Activated CD4-positive, alpha-beta T cell treated with anti-CD3 and anti-CD28 coated beads for 48 hours (primary cell): ENCODE data around the gene RAD51B.
A peak's percentile ranks its signal among the peaks of the same experiment; 100 is the strongest.

ENCODE experiments used
- DNase-seq: peaks from one replicate; pipeline ENCODE4 v3.0.0-alpha.2; 2020

RAD51B gene

DNA sequence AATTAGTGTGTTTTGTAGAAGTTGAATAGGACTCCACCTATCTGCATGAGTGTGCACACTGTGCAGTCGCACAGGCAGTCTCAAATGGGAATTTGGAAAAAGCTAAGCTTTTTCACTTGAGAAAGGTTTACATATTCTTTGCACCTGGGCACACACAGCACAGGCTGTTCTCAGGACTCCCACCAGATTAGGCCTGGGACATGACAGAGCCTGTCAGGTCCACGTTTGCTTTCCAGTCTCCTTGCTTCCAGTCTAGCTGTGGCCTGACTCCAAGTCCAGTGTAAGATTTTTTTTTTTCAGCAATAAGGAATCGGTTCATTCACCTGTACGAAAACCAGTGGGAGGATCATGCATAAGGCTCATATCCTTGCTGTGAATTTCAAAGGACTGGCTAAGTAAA is 792.0 kb downstream of the RAD51B start:
- DNase-seq, result no peak

DNA sequence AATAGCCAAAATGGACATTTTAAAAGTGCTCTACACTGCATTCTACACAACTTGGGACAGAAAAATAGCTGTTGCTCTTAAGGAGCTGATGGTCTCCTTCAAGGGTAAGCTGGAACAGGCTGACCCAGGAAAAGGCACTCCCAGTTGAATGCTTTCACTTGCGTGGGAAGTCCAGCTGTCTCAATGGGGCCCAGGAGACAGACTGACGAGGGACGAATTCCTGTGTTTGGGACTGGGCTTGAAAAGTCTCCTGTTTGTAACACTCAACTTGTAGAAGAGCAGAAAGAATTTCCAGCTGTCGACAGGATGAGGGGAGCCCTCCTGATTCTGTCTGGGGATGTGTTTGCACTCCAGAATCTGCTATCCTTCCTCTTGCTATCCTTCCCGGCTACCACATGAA is 792.5 kb downstream of the RAD51B start:
- no peak for DNase-seq

DNA sequence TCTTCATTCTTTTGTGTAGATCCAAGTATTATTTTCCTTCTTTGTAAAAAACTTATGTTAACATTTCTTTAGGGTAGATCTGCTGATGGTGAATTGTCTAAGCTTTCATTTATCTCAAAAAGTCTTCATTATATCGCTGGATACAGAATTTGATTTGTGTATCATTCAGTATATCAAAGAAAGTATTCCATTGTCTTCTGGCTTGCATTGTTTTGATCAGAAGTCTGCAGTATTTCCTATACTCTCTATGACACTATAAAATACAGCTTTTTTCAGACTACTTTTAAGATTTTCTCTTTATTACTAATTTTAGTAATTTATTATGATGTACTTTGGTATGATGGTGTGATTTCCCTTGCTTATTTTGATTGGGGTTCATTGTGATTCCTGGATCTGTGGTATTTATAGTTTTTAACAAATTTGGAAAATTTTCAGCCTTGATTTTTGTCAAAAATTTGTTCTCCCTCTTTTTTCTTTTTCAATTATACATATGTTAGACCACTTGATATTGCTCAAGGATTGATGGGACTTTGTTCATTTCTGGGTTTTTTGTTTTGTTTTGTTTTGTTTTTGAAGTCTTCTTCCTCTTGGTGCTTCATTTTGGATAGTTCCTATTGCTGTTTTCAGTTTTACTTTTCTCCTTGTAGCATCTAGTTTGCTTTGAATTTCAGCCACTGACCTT is 796.8 kb downstream of the RAD51B start:
- no peak for DNase-seq

DNA sequence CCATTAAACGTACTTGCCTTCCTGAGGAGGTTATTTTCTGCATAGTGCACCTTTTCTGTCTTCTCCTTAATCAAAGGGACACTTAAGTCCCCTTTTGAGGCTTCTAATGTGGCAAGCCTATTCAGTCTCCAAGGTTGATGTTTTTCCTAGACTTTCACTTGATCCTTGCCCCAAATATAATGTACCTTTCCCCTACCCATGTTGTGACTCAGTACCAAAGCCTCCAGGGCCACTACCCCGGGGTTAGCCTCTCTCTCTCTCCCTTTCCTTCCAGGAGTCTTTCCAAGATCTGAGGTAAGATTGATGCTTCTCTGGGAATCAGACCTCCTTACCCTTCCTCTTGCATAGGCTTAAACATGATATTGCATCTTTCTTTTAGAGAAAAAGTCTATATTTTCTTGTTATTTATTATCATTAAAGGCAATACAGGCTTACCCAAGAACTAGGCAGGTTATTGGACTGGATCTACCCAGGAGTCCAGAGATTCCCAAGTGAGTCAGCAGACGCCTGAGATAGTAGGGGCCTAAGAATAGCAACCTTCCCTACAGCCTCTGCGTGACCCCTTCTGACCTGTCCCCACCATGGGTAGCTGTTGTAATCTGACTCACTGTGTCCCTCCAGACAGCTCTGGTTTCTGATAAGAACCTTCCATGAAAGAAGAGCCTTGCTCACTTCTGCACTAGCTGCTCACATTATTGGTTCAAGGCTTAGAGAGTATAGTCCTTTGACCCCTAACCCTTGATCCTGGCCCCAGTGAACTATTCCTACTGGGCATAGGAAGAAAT is 800.4 kb downstream of the RAD51B start:
- DNase-seq, result no peak

DNA sequence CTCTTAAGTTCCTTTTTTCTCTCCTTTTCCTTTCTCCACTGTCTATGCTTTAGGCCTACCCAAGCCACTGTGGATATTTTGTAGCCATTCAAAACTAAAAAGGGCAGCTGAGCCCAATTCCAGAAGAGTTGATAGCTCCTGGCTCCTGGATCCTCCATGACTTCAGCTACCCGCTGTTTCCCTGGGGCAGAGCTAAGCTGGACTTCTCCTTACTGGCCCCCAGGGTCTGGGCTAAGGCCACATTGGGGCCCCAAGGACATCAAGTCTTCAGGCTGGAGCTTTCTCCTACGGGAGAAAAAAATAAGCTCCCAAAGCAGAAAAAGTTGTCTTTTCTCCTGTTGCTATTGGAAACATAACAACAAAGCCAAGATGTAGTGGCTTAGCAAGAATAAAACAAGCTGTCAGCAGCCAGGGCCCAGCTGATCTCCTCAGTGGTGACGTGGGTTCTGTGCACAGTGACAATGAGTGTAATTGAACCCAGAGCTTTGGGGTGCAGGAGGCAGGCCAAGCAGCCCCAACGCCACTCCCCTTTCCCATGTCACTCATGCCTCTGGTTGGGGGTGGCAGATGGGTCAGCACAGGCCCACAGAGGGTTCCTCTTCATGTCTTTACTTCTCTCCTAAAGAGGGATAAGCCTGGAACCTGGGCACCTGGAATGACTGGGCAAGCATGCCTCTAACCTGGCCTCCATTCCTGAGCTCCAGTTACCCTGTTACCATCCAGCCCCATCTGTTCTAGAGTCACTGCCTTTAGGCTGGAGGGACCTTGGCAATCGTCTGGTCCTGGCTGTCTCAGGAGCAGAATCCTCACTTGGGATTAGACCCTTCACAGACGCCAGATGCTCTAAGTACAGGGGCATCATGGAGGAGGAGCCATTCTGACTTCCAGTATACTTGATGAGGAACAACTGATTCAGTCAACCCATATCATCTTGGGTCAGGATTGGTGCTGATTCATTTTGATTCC is 802.1 kb downstream of the RAD51B start:
- no peak for DNase-seq

DNA sequence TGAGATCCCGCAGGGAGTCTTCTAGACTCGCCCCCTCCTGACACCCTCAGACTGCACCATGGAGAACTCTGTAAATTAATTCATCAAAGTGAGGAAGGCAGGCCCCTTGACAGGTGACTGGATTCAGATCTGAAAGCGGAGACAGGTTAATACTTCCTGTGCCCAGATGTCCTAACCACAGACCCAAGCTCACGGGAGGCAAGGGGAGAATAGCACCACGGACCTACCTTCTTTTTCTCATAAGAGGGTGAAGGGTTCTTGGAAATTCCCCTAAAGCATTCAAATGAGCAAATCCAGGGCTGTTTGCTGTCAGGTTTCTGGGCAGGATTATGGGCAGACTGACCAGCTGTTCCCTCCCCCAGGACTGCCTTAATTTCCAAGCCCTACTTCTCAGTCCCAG is 803.3 kb downstream of the RAD51B start:
- no peak for DNase-seq

DNA sequence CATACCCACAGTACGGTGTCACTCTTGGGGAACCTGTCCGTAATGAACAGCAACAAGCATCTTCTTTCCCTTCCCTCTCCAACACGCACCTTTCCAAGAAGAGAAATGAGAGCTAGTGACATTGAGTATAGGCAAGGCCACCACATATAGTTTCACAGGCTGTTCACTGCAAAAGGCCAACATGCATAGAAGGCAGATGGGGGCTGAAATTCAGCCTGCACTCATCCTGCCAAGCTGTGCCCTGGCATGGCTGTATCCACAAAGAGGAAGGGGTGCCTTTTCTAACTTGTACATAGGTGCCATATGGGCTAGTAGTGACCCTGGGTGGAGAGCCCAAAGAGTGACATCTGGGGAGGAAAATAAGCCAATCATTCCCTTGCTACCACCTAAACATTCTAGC is 803.7 kb downstream of the RAD51B start:
- DNase-seq, result no peak

DNA sequence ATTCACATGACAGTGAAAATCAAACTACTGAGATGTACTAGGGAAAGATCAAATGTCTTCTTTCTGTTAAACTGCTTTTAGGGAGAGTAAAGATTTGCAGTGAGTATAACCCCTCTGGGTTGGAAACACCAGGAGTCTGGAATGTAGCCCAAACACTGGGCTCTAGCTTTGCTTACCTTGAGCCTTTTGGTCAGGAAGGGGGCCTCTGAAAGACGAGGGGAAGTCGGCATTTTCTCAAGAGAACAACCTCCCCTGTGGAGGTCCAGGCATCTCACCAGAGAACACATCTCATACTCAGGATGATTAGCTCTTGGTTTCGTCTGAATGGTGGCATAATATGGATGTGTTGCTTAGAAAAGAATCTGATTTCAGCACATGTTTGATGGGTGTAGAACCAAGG is 804.2 kb downstream of the RAD51B start:
- DNase-seq, result no peak

DNA sequence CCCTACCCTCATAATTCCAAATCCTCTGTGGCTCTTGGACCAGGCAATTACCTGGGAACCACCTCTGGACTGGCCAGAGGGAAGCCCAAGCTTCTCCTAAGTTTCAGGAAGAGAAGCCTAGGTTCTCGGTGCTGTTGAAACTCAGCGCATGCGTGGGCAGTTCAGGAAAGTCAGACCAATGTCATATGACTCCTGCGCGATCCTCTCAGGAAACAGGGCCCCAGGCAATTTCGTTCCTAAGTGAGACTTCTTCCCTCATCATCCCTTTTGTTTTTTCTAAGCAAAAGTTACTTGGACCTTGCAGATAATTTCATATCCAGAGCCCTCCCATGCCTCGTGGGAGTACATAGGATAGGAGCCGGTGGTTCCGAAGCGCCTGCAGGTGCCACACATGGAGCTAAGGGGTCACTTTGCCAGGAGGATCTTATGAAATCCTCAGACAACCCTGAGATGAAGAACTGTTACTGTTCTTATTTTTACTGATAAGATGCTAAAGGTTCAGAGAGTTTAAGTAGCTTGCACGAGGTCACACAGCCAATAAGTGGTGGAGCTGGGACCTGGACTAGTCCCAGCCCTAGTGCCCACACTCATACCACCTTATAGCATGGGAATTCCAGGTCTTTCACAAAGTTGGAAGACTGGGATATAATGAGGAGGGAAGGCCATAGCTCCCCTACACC is 805.1 kb downstream of the RAD51B start:
- no peak for DNase-seq

DNA sequence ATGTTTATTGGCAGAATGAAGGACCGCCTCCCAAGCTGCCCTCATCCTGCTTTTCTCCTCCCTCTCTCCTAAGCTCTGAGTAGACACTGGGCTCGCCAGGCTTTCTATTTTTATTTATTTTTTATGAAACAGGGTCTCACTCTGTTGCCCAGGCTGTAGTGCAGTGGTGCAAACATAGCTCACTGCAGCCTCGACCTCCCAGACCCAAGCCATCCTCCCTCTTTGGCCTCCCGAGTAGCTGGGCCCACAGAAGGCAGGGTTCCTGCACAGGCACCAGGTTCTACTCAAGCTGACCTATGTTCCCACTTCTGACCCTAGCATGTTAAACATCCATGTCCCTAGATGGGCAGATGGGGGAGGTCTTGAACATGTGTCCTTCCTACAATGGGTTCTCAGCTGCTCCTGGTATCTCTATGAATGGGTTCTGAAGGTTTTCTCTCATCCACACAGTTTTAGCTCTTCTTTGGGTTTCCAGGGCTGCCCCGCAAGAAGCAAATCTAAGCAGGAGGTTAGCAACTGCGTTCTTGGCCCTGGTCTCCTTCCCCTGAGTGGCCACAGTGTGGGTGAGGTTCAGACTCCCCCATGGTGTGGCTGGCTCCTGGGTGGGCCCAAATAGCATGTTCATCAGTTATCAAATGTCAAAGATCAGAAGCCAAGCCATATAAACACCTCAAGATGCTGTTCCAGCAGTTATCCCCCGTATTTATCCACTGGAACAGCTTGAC is 805.9 kb downstream of the RAD51B start:
- no peak for DNase-seq

DNA sequence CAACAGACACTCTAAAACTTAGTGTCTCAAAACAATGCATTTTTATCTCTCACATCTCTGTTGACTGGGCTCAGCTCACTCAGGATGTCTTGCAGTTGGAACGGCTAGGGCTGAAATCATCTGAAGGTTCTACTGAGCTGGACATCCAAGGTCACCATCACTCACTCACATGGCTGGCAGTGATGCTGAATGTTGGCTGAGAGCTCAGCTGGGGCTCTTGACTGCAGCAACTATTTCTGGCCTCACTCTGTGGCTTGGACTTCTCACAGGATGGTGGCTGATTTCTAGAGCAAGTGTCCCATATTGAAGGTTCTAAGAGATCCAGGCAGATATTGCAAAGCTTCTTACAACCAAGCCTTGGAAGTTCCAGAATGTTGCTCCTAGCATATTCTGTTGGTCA is 806.8 kb downstream of the RAD51B start:
- no peak for DNase-seq

DNA sequence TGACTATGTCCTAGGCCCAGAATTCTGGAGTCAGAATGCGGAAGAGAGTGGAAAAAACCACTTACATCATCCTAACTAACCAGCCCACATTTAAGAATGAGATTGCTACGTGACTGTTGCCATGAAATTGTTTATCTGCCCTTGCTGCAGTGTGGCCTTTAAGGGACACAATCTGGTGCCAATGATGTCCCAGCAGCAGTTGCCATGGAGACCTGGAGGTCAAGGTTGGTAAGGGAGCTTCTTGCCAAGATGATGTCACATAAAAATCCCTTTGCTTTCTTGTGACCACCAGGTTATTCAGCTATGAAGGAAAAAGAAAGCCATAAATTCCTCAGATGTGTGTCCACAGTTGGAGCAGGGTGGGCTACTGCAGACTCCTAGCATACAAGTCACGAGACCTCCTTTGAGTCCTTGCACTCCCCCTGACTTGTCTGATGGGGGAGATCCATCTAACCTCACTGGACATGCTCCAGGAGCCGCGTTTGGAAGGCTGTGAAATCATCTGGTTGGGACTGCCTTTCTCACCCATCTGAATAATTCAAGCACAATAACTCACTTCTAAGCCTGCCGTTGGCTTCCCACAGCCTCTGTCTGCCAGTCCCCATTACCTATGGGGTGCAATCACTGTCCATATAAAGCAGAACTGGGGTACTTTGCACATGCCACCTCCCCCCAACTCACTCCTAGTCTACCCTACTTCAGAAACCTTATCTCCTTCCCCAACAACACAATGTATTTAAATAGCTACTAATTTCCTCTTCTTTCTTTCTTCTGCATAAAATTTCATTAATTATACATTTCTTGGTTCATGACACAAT is 807.7 kb downstream of the RAD51B start:
- DNase-seq, result no peak

DNA sequence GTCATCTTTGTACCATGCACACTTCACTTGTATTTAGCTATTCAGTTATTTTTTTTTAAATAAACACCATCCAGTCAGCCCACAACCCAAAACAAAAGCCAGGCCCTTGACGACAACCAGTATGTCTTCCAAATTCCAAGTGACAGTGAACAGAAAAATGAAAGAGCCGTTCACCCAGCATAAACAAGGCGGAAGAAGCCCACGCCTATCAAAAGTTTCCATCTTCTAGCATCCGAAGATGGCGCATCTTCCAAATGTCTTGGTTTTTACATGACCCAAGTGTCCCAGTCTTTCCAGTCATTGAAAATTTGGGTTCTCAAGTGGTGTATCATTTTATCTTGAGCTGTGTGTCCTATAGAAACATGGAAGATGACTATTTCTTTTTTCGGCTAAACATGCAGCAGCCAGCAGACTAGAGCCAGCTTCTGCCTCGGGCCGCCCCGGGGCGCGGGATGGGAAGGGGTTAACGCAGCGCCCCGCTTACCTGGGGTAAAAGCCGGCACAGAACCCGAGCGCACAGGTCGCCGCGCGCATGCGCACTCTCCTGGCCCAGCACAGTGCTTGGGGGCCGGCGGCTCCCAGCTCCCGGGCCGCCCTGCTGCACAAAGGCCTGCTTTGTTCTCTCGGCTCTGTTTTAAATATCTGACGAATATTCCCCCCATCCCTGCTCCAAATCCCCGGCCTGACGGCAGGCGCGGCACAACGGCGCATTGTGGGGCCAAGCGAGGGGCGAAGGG is 808.5 kb downstream of the RAD51B start:
- DNase-seq, result peak; percentile 69

DNA sequence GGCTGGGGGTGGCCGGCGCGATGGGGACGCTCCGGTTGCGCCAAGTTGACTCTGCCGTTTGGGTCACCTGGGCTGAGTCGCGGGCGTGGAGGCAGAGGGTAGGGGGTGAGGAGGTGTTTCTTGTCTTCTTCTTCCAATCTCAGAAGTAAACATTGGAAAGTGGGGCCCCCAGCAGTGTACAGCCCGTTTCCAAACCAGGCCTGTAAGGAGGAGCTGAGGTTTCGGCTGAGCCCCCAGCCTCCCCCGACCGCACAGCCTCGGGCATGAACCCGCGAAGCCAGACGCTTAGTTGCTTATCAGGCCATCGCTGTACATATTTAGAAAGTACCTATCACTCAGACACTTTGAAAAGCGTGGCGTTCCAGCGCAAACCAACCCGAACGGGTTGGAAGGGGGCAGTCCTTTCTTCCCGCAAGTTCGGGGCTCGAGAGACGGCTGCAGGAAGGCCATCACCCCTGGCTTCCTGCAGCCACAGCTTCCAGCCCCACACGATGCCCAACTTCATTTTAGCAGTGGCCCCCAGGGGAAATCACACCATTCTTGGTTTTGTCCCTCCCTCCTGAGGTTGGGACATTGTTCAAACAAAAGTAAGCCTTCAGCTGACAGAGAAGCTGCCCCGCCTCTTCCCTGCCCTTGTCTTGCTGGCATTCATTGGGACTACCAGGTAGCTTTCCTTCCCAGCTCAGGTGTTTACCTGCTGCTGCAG is 809.2 kb downstream of the RAD51B start:
- DNase-seq, result peak; percentile 36

DNA sequence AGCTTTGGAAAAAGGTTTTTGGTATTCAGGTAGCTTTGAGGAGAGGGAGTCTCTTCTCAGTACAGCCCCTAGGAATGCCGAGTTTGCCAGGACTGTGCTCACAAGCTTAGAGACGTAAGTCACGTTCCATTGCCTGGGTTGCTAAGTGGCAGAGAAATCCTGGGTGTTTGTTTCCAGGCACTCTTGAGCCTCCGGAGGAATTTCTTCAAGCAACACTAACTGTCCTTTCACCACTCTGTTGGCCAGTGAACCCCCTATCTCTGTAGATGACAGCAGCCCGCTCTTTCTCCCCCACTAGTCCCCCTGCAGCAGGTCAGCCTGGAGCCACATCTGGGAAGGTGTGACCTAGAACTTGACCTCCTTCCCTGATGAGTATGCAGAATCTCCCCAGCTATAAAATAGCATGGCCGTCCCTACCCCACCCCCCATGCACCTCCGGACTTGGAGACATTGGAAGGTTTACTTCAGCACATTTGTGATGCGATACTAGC is 810.5 kb downstream of the RAD51B start:
- DNase-seq, result no peak

DNA sequence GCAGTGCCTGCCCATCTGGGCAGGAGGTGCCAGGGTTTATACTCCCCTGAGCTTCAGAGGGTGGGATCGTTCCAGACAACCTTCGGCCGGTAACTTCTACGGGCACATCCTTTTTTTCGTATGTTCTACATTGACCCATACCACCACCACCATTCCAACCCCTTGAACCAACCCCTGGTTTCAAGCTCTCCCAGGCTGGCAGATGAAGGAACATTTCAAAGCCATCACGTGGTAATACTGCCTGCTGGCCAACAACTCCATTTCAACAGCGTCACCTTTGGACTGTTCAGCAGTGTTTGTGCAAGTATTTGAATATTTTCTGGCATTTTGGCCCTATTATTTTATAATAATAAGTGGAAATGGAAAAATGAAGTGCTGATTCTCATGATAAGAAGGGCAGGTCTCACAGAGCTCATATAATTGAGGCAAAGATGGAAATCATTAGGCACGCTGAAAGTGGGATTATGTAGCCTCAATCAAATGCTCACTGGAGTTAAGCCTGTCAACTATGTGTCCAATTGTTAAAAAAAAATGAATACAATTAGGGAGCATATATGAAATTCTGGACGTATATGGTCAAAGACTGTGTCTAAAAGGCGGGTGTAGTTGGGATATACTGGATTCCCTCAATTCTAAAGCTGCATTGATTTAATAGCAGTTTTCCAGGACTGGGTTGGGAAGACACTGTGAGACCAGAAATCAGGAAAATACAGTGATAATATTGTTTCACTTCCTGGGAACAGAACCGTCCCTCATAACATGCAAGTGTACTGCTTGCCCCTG is 811.2 kb downstream of the RAD51B start:
- no peak for DNase-seq

DNA sequence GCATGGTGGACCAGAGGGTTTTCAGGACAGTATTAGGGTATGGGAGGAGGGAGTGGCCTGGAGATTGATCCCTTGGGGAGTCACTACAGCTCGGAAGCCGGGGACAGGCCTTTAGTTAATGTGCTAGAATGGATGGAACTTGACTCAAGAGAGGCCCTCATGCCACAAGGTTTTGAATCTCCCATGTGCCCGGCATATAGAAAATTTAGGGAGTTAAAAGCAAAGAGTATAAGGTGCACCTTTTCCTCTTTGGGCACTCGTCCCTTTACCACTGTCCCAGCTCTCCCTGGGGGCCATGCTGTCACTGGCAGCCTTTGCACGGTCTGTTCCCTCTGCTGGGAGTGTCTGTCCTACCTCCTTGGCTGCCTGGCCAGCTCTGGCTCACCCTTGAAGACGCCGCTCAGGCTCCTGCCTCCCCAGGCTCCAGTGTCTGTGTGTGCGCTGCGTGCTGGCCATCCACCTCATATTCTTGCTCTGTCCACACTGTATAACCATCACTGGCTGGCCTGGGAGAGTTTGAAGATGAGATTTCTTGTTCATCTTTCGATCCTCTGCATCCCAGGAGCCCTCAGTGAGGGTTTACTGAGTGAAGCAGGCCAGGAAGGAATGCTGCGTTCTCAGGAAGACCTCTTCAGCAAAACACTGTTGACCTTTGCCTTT is 811.9 kb downstream of the RAD51B start:
- DNase-seq, result no peak
